PC-3 (cell line): ENCODE measurements around the gene STX11. TPM values are rescaled to one million over a fixed set of nuclear protein-coding genes. Genes with fewer than 3 reads are reported as not detected.

Experiments used
- ATAC-seq: fragments of 200-7000 bp; cut with Tn5 transposase; 2 replicates; pipeline ENCODE4 v1.9.1; 2020; ENCODE audit warnings: mild to moderate bottlenecking, moderate library complexity
- BruUV-seq: library from RNA; stranded (reverse); fragments of 400-500 nt; replicated peaks from 2 replicates; lab custom pipeline; 2021; lab: Mats Ljungman, UMichigan
- CTCF ChIA-PET: fragments of 300-600 bp; sonication (Branson Sonifier 250); formaldehyde crosslinking; loops from one replicate; lab custom pipeline; 2022; ENCODE audit warnings: antibody characterized with exemption; lab: Charles Lee
- POLR2A ChIA-PET: fragments of 300-600 bp; sonication (Branson Sonifier 250); formaldehyde crosslinking; loops from one replicate; lab custom pipeline; 2022; ENCODE audit warnings: antibody characterized with exemption; ENCODE audit not compliant: unreplicated experiment; lab: Charles Lee
- DNase-seq: peaks from one replicate; pipeline ENCODE4 v3.0.0-alpha.2; 2015
- H2AFZ ChIP-seq: fragments of 300-600 bp; sonication (generic); 2 replicates; pipeline ENCODE4 v1.6.0; 2016; ENCODE audit warnings: antibody characterized with exemption, low read length
- H3F3A ChIP-seq: fragments of 300-600 bp; sonication (generic); one replicate; pipeline ENCODE4 v1.6.0; 2017; ENCODE audit warnings: antibody characterized with exemption, low read length, control low read depth, mild to moderate bottlenecking; ENCODE audit not compliant: unreplicated experiment
- H3K27ac ChIP-seq: fragments of 300-600 bp; sonication (generic); 2 replicates; pipeline ENCODE4 v1.5.1; 2016; ENCODE audit warnings: mild to moderate bottlenecking, low read length
- H3K27me3 ChIP-seq: fragments of 300-600 bp; sonication (generic); 2 replicates; pipeline ENCODE4 v1.6.1; 2016; ENCODE audit warnings: low read length, mixed read lengths
- H3K36me3 ChIP-seq: fragments of 300-600 bp; sonication (generic); 2 replicates; pipeline ENCODE4 v1.6.1; 2016; ENCODE audit warnings: low read depth, mixed run types, low read length, mixed read lengths
- H3K4me1 ChIP-seq: fragments of 300-600 bp; sonication (generic); 2 replicates; pipeline ENCODE4 v1.5.1; 2016; ENCODE audit warnings: low read length; ENCODE audit not compliant: insufficient read depth
- H3K4me2 ChIP-seq: fragments of 300-600 bp; sonication (generic); 2 replicates; pipeline ENCODE4 v1.6.0; 2016; ENCODE audit warnings: low read length
- H3K4me3 ChIP-seq: fragments of 300-600 bp; sonication (generic); 2 replicates; pipeline ENCODE4 v1.5.1; 2016; ENCODE audit warnings: mild to moderate bottlenecking, low read length, mixed read lengths
- H3K79me2 ChIP-seq: fragments of 300-600 bp; sonication (generic); 2 replicates; pipeline ENCODE4 v1.6.1; 2017; ENCODE audit warnings: low read length, mixed read lengths
- H3K9ac ChIP-seq: fragments of 300-600 bp; sonication (generic); 2 replicates; pipeline ENCODE4 v1.6.0; 2016; ENCODE audit warnings: mild to moderate bottlenecking, low read length
- H3K9me2 ChIP-seq: fragments of 300-600 bp; sonication (generic); replicated peaks from 2 replicates; pipeline ENCODE4 v1.6.1; 2016; ENCODE audit warnings: mixed run types, low read length, mixed read lengths
- H3K9me3 ChIP-seq: fragments of 300-600 bp; sonication (generic); 2 replicates; pipeline ENCODE4 v1.6.1; 2016; ENCODE audit warnings: low read length, mixed read lengths
- H4K20me1 ChIP-seq: fragments of 300-600 bp; sonication (generic); 2 replicates; pipeline ENCODE4 v1.6.1; 2016; ENCODE audit warnings: low read length, mixed read lengths
- EZH2 ChIP-seq: fragments of 300-600 bp; sonication (generic); IDR thresholded peaks from one replicate; pipeline ENCODE4 v1.6.1; 2017; ENCODE audit warnings: antibody characterized with exemption, mild to moderate bottlenecking, low read length; ENCODE audit not compliant: unreplicated experiment
- EZH2phosphoT487 ChIP-seq: fragments of 300-600 bp; sonication (generic); IDR thresholded peaks from 2 replicates; pipeline ENCODE4 v1.6.1; 2018; ENCODE audit warnings: mild to moderate bottlenecking, antibody characterized with exemption, low read length, borderline replicate concordance
- intact Hi-C: fragments of 100-400 bp; cut with micrococcal nuclease; formaldehyde crosslinking; loops from 2 replicates; pipeline ENCODE4 v1.9.0; 2023
- total RNA-seq: library from RNA; depleted of rRNA; stranded (reverse); fragments of >200 nt; gene quantifications from 2 replicates; pipeline ENCODE4 v1.2.3, GENCODE V29; 2014
- TF ChIP-seq, protein P1 (sequence below): fragments of 300-600 bp; sonication (generic); conservative IDR thresholded peaks from 2 replicates; pipeline ENCODE4 v1.5.1; 2017; ENCODE audit warnings: antibody characterized with exemption, low read depth, mild to moderate bottlenecking, low read length

Gene STX11
- total RNA-seq, 1 experiment from 2014 or later: 1.5 TPM

DNA sequence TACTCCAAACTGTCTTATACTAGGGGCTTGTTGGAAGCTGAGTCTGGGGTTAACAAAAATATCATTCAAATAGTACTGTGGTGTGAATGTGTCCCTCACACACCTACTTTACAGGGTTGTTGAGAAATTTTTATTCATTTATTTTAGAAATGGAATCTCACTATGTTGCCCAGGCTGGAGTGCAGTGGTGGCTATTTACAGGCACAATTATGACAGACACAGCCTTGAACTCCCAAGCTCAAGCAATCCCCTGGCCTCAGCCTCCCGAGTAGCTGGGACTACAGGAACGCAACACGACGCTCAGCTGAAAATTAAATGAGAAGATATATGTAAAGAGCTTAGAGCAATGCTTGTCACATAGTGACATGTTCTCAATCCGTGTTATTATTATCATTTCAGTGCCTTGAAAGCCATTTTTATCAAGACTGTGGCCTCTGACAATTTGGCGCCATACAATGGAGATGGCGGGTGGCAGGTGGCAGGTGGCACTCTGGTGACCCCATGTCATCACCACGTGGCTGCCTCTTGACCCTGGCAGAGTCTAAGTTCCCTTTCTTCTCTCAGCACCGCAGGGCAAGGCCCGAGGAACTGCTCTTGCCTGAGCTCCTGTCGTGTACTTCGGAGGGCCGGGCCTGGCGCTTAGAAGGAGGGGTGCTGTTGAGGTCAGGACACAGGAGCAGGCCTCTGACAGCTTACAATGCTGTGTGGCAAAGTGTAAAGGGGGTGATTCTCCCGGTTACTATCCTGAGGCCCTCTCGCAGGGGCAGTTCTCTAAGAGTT lies 64.5 kb downstream of the STX11 start:
- no peaks in the 10 kb centered on the region for H3K9me3 ChIP-seq
- ChIA-PET POLR2A (no interaction called here), CTCF (no interaction called here)
- no peak overlapping the region for H3K27ac ChIP-seq
- H3K79me2 ChIP-seq: no peaks in the 10 kb centered on the region
- peak overlapping the region; percentile 91 for H2AFZ ChIP-seq
- peaks cover 15% of the 10 kb centered on the region for H3K4me1 ChIP-seq
- H3K9me2 ChIP-seq: no peaks in the 10 kb centered on the region
- no TSS peak for BruUV-seq
- H3K9ac ChIP-seq: no peak overlapping the region
- DNase-seq: no peak
- ATAC-seq: no peak
- no peaks in the 10 kb centered on the region for H4K20me1 ChIP-seq
- intact Hi-C loops: loop anchor here (5.0 kb wide), 2 partner anchors 52 to 232 kb away; no protein-coding TSS in a partner anchor
- no peaks in the 10 kb centered on the region for H3F3A ChIP-seq
- no peaks in the 10 kb centered on the region for H3K27me3 ChIP-seq
- no peaks in the 10 kb centered on the region for H3K36me3 ChIP-seq
- peak overlapping the region; percentile 89 for H3K4me2 ChIP-seq
- H3K4me3 ChIP-seq: no peak overlapping the region; the same call in 1 of the 2 replicates
- TF ChIP-seq EZH2 (no peak), EZH2phosphoT487 (no peak)
- TF ChIP-seq, protein P1, sequence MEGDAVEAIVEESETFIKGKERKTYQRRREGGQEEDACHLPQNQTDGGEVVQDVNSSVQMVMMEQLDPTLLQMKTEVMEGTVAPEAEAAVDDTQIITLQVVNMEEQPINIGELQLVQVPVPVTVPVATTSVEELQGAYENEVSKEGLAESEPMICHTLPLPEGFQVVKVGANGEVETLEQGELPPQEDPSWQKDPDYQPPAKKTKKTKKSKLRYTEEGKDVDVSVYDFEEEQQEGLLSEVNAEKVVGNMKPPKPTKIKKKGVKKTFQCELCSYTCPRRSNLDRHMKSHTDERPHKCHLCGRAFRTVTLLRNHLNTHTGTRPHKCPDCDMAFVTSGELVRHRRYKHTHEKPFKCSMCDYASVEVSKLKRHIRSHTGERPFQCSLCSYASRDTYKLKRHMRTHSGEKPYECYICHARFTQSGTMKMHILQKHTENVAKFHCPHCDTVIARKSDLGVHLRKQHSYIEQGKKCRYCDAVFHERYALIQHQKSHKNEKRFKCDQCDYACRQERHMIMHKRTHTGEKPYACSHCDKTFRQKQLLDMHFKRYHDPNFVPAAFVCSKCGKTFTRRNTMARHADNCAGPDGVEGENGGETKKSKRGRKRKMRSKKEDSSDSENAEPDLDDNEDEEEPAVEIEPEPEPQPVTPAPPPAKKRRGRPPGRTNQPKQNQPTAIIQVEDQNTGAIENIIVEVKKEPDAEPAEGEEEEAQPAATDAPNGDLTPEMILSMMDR: no peak

DNA sequence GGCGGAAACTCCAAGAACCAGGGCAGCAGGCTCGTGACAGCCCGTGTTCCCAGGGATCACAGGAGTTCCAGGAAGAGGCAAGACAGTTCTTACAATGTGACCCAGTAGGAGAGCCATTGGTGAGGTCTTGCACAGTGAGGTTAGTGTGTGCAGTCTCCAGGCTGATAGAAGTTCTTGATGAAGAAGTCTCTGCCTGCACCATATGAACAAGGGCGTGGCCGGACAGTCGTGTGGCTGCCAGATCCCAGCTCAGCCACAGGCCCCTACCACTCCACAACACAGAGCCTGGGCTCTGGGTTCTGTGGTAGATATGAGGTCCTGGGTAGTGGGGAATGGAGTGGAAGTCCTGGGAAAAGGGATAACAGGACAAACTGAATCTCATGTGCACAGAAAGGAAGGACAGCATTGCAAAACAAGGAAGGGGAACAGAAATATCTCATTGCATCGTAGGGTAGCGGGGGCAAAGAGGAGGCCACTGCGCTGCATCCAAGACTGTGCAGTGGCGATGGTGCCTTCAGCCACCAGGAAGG lies 65.2 kb downstream of the STX11 start:
- Histone ChIP-seq H3K4me1 (peaks cover 15% of the 10 kb centered on the region), H3K9me3 (no peaks in the 10 kb centered on the region), H4K20me1 (no peaks in the 10 kb centered on the region), H3K79me2 (no peaks in the 10 kb centered on the region), H3F3A (no peaks in the 10 kb centered on the region), H3K27ac (peak overlapping the region; percentile 61), H3K4me2 (peak overlapping the region; percentile 89), H3K4me3 (peak overlapping the region; percentile 72), H3K27me3 (no peaks in the 10 kb centered on the region), H2AFZ (peak overlapping the region; percentile 91), H3K36me3 (no peaks in the 10 kb centered on the region), H3K9me2 (no peaks in the 10 kb centered on the region), H3K9ac (peak overlapping the region; percentile 73)
- TF ChIP-seq, protein P1: no peak
- TF ChIP-seq EZH2 (no peak), EZH2phosphoT487 (no peak)
- ChIA-PET CTCF (no interaction called here), POLR2A (no interaction called here)
- BruUV-seq: no TSS peak
- peak; percentile 16 for ATAC-seq
- intact Hi-C loops: loop anchor here (5.0 kb wide), 2 partner anchors 52 to 232 kb away; no protein-coding TSS in a partner anchor
- peak; percentile 13 for DNase-seq
